GM12864 (cell line): Measurements from ENCODE around the gene NQO2.

Source experiments
- DNase-seq: peaks from one replicate; pipeline ENCODE4 v3.0.0-alpha.2; 2011; ENCODE audit warnings: low read depth
- H3K4me3 ChIP-seq: 2 replicates; pipeline ENCODE4 v1.5.1; 2011; ENCODE audit warnings: mild to moderate bottlenecking, low read depth, low read length, control low read depth
- TF ChIP-seq, protein P1 (sequence below): IDR thresholded peaks from 2 replicates; pipeline ENCODE4 v1.5.1; 2011; ENCODE audit warnings: low read depth, mild to moderate bottlenecking, moderate library complexity, low read length, control low read depth, inconsistent platforms; ENCODE audit errors: missing control alignments

Gene NQO2

DNA sequence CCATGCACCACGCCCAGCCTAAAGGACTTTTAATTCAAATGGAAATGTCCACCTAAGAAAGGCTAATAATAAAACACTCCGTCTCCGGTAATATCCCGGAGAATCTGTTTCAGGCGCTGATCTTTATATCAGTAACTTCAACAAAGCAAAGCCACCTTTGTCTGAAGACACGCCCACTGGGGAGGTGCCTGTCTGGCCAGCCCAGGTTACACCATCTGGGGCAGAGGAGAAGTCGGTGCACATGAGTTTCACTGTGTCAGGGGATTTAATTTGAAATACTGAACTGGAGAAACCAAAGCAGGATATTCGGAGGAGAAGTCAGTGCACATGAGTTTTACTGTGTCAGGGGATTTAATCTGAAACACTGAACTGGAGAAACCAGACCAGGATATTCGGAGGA, 37.7 kb upstream of the NQO2 start:
- no peak for DNase-seq
- H3K4me3 ChIP-seq, result no peak overlapping the region
- TF ChIP-seq, protein P1, sequence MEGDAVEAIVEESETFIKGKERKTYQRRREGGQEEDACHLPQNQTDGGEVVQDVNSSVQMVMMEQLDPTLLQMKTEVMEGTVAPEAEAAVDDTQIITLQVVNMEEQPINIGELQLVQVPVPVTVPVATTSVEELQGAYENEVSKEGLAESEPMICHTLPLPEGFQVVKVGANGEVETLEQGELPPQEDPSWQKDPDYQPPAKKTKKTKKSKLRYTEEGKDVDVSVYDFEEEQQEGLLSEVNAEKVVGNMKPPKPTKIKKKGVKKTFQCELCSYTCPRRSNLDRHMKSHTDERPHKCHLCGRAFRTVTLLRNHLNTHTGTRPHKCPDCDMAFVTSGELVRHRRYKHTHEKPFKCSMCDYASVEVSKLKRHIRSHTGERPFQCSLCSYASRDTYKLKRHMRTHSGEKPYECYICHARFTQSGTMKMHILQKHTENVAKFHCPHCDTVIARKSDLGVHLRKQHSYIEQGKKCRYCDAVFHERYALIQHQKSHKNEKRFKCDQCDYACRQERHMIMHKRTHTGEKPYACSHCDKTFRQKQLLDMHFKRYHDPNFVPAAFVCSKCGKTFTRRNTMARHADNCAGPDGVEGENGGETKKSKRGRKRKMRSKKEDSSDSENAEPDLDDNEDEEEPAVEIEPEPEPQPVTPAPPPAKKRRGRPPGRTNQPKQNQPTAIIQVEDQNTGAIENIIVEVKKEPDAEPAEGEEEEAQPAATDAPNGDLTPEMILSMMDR, result no peak

DNA sequence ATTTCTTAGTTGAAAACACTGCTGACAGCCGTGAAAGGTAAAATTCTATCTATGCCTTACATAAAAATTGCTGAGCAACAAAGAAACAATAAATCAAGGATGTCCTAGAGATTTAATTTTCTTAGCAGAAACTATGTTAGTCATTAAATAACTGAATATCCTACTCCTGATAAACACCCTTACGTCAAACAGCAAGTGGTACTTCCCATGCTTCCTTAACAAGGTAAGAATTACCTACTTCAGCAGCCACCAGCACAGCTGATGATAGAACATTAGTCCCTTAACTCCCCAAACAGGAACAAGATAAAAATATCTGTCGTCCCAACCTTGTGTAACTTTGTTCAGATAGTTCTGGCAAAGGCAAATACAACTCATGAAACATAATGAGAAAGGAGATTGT, 37.1 kb upstream of the NQO2 start:
- DNase-seq, result no peak
- TF ChIP-seq, protein P1, result no peak

DNA sequence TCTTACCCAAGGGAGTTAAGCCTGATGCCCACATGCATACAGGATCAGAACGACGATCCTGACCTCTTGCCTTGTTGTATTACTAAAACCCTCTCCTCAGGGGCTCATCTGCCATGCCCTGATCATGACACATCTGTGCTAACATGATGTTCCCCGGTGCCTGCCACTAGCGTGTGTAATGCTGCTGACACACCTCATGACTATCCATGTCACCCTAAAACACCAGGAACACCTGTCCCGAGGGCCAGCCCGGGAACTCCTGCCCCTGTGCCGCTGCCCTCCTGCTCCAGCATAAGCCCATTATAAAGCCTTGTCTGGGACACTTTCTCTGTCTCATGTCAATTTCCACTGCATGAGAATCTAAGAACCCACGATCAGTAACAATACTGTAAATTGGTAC, 35.9 kb upstream of the NQO2 start:
- DNase-seq, result no peak
- H3K4me3 ChIP-seq, result no peak overlapping the region
- TF ChIP-seq, protein P1, result no peak

More for the DNA sequence above, 37.1 kb upstream of the NQO2 start:
- no peak overlapping the region for H3K4me3 ChIP-seq

DNA sequence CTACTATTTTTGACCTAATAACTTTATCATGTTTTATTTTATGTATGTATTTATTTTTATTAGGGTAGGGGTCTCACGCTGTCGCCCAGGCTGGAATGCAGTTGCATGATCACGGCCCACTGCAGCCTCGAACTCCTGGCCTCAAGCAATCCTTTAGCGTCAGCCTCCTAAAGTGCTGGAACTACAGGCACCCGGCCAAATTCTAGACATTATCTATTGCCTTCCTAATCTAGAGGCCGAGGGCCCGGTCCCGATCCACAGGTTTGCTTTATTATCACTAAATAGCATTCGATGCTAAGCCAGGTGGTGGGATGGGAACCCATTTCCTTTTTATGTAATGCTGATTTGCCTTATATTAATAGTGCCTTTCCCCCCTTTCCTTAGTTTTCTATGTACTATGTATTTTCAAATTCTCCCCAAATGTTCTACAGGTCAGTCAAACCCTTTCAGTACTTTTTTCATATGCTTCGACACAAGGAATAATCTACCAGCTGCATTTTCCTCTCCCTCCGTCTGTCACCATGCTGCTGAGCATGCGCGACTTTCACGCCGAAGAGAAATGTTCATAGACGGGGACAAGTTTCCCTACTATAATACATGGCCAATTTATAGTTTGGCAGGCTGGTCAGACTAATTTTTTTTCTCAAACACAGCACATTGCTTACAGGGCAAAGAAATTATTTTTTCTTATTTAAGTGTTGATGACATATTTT, 34.7 kb upstream of the NQO2 start:
- TF ChIP-seq, protein P1, result no peak
- no peak for DNase-seq
- H3K4me3 ChIP-seq, result no peak overlapping the region

DNA sequence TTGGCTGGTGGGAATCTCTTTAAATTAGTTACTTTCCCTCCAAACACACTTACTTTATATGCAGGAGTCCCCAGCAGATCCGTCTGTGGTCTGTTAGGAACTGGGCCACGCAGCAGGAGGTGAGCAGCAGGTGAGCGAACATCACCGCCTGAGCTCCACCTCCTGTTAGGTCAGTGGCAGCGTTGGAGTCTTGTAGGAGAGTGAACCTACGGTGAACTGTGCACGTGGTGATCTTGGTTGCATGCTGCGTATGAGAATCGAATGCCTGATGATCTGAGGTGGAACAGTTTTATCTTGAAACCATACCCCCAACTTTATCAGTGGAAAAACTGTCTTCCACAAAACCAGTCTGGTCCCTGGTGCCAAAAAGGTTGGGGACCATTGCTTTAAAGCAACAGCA, 33.3 kb upstream of the NQO2 start:
- DNase-seq, result no peak
- TF ChIP-seq, protein P1, result no peak
- H3K4me3 ChIP-seq, result no peak overlapping the region

DNA sequence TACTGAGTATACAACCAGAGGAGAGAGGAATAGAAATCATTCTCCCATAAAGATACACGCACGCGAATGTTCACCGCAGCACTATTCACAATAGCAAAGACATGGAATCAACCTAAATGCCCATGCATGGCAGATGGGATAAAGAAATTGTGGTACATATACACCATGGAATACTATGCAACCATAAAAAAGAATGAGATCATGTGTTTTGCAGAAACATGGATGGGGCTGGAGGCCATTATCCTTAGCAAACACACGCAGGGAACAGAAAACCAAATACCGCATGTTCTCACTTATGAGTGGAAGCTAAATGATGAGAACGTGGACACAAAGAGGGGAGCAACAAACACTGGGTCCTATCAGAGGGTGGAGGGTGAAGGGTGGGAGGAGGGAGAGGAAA, 31.8 kb upstream of the NQO2 start:
- TF ChIP-seq, protein P1, result no peak
- no peak for DNase-seq
- H3K4me3 ChIP-seq, result no peak overlapping the region

DNA sequence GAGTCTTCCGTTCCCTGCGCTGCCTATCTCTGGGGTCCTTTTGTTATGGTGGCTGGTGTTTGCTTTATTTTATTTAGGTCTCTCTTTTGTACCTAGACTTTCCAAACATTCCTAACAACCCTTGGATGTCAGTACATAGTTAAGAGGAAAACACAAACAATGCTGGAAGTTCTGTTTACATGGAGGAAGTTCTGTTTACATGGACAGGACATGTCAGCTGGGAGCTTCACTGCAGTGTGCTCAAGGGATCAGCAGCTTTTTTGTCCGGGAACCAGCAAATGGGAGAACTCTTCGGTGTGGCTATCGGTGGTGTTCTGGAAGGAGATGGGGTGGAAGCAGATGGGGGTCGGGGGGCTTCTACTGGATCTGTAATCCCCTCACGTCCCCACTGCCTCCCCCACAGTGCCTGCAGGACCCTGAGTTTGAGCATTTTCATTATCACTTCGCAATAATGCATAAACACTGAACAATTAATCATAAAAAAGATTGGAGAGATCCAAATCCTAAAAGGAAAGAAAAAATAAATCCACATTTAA, 31.0 kb upstream of the NQO2 start:
- no peak overlapping the region for H3K4me3 ChIP-seq
- TF ChIP-seq, protein P1, result no peak
- DNase-seq, result no peak
